Body of pancreas (tissue), 4 donors: Measurements from ENCODE around the gene CRACR2B.

ENCODE experiments used
- POLR2A ChIP-seq, 3 donors: fragments of 450-650 bp; IDR thresholded peaks; one replicate each; pipeline ENCODE4 v1.6.1; 2016; ENCODE audit warnings: antibody characterized with exemption in 3 of 3, mild to moderate bottlenecking in 2 of 3
- TF ChIP-seq, protein P1 (sequence below), 7 experiments: fragments of 450-650 bp in 4 of 7; fragments of 200-600 bp in 3 of 7; sonication (generic) in 3 of 7; IDR thresholded peaks; one replicate each; pipeline ENCODE4 v1.5.1; 2016 to 2019; ENCODE audit warnings: antibody characterized with exemption in 7 of 7

DNA sequence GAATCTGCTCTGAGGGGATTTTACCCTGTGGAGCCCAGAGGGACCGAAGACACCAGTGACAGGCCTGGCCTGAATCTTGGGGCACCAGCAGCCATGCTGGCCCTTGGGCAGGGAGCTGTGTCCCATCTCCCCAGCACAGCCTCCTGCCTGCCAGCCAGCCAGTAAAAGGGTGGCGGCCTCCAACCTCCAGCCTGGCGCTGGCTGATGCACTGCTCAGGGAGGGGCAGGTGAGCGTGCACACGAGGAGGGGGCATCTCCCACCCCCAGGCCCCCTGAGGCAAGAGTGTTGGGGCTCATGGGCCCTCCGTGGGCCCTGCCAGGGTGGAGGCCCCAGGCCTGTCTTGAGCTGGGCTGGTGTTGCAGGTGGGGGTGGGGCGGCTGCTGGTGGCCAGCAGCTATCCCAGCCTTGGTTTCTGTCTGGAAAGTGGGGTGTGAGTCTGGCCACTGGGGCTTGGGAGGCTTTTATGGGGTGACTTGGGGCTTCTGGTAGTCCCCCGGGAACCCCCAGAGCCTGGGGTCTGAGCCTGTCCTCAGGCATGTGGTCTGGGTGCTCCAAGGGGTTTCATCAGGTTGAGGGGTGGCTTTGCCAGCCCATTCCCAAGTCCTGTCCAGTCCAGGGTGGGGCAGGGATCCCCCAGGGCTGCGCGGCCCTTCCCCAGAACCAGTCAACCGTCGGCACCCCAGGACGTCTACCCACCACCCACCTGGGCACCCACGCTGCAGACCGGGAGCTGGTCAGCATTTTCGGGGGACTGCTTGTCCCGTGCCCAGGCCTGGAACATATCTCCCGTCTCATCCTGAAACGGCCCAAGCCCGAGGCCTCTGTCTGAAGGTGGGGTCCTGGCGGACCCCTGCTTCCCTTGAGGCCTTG, 32.8 kb downstream of the CRACR2B start:
- no peak for TF ChIP-seq POLR2A (IDR thresholded peaks at IDR 0.05)
- TF ChIP-seq, protein P1, sequence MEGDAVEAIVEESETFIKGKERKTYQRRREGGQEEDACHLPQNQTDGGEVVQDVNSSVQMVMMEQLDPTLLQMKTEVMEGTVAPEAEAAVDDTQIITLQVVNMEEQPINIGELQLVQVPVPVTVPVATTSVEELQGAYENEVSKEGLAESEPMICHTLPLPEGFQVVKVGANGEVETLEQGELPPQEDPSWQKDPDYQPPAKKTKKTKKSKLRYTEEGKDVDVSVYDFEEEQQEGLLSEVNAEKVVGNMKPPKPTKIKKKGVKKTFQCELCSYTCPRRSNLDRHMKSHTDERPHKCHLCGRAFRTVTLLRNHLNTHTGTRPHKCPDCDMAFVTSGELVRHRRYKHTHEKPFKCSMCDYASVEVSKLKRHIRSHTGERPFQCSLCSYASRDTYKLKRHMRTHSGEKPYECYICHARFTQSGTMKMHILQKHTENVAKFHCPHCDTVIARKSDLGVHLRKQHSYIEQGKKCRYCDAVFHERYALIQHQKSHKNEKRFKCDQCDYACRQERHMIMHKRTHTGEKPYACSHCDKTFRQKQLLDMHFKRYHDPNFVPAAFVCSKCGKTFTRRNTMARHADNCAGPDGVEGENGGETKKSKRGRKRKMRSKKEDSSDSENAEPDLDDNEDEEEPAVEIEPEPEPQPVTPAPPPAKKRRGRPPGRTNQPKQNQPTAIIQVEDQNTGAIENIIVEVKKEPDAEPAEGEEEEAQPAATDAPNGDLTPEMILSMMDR (IDR thresholded peaks at IDR 0.05) = no peak
